Natural killer cell treated with Interleukin-12 subunit alpha and Interleukin-12 subunit beta and Interleukin-15 and Interleukin-18, amount 100 ng/mL, for 72 hours (primary cell): Measurements from ENCODE around the gene OR52E4. TPM values are rescaled to one million over a fixed set of nuclear protein-coding genes. Genes with fewer than 3 reads are reported as not detected.

Source experiments
- ATAC-seq, 2 donors: fragments of 150-1000 bp; cut with Tn5 transposase in 1 of 2; sonication (Bioruptor Pico), chemical (Tn5 transposase) in 1 of 2; 2 replicates each; pipeline ENCODE4 v1.10.0; 2021
- DNase-seq: peaks from one replicate; pipeline ENCODE4 v3.0.0; 2022; ENCODE audit warnings: low spot score
- H3K27ac Mint-ChIP-seq, 2 donors: 1 replicate in 1 of 2; 2 replicates in 1 of 2; pipeline ENCODE4 v1.8.0; 2022; ENCODE audit warnings: mixed read lengths in 2 of 2, mild to moderate bottlenecking in 1 of 2, moderate library complexity in 1 of 2
- H3K27me3 Mint-ChIP-seq, 2 donors: 1 replicate in 1 of 2; 2 replicates in 1 of 2; pipeline ENCODE4 v1.8.0; 2022; ENCODE audit warnings: mixed read lengths in 2 of 2
- H3K36me3 Mint-ChIP-seq: one replicate; pipeline ENCODE4 v1.8.0; 2022; ENCODE audit warnings: mixed read lengths
- H3K4me1 Mint-ChIP-seq, 2 donors: 1 replicate in 1 of 2; 2 replicates in 1 of 2; pipeline ENCODE4 v1.8.0; 2022; ENCODE audit warnings: low read depth in 2 of 2, mixed read lengths in 2 of 2, mild to moderate bottlenecking in 1 of 2
- H3K4me3 Mint-ChIP-seq: one replicate; pipeline ENCODE4 v1.8.0; 2022; ENCODE audit warnings: mixed read lengths
- H3K9me3 Mint-ChIP-seq: 2 replicates; pipeline ENCODE4 v1.8.0; 2022; ENCODE audit warnings: mixed read lengths
- total RNA-seq, 2 donors: library from RNA; stranded (reverse); gene quantifications; one replicate each; pipeline ENCODE4 v1.2.3, GENCODE V29; 2022

OR52E4 gene
- not detected for total RNA-seq

- Mint-ChIP-seq H3K36me3 (no peaks in the 10 kb centered on the region), H3K4me3 (no peak within 1 kb of the TSS), H3K27me3 (peaks cover 8 to 22% of the 10 kb centered on the region in 2 donors), H3K27ac (no peak within 1 kb of the TSS), H3K9me3 (no peaks in the 10 kb centered on the region), H3K4me1 (no peaks in the 10 kb centered on the region)
- ATAC-seq (no peak), DNase-seq (no peak)
These were observed at the start of gene OR52E4 for GRCh38 chr11:5880329-5880728. TSS of gene OR52E4 (plus strand) at chr11:5880629. CDS start at chr11:5884293, 3,664 bp downstream.

- no peak overlapping the region for H3K4me3 Mint-ChIP-seq
- no peaks in the 10 kb centered on the region for H3K9me3 Mint-ChIP-seq
- DNase-seq: no peak
- H3K36me3 Mint-ChIP-seq: no peaks in the 10 kb centered on the region
- H3K4me1 Mint-ChIP-seq: no peaks in the 10 kb centered on the region
- peaks cover 2 to 24% of the 10 kb centered on the region in 2 donors for H3K27me3 Mint-ChIP-seq
- no peak overlapping the region for H3K27ac Mint-ChIP-seq
- ATAC-seq: peak in 1 of 2 donors; percentile 20
These were observed 49.1 kb upstream of the OR52E4 start for GRCh38 chr11:5831196-5831829.

- H3K36me3 Mint-ChIP-seq: no peaks in the 10 kb centered on the region
- no peak for ATAC-seq
- no peaks in the 10 kb centered on the region for H3K4me1 Mint-ChIP-seq
These were observed 47.0 kb upstream of the OR52E4 start for GRCh38 chr11:5833446-5833845.

GRCh38 chr11:5837695-5838094 is 42.7 kb upstream of the OR52E4 start:
- no peak overlapping the region for H3K4me3 Mint-ChIP-seq
- no peaks in the 10 kb centered on the region for H3K36me3 Mint-ChIP-seq
- ATAC-seq: no peak
- peaks cover 9 to 50% of the 10 kb centered on the region in 2 donors for H3K27me3 Mint-ChIP-seq
- H3K27ac Mint-ChIP-seq: no peak overlapping the region
- H3K9me3 Mint-ChIP-seq: peaks cover 5% of the 10 kb centered on the region
- DNase-seq: no peak
- H3K4me1 Mint-ChIP-seq: no peaks in the 10 kb centered on the region

More at GRCh38 chr11:5833446-5833845, 47.0 kb upstream of the OR52E4 start:
- Mint-ChIP-seq H3K27ac (no peak overlapping the region), H3K4me3 (no peak overlapping the region), H3K27me3 (peaks cover 4 to 46% of the 10 kb centered on the region in 2 donors), H3K9me3 (peaks cover 2% of the 10 kb centered on the region)
- DNase-seq: no peak

GRCh38 chr11:5841797-5842196 is 38.6 kb upstream of the OR52E4 start, which contains the start of gene OR52E6:
TSS of gene OR52E6 (minus strand) at chr11:5841897. CDS start at chr11:5841897, 0 bp downstream.
- Mint-ChIP-seq H3K9me3 (peaks cover 5% of the 10 kb centered on the region), H3K4me1 (no peaks in the 10 kb centered on the region), H3K36me3 (no peaks in the 10 kb centered on the region), H3K27me3 (peaks cover 11 to 38% of the 10 kb centered on the region in 2 donors), H3K27ac (no peak within 1 kb of the TSS), H3K4me3 (no peak within 1 kb of the TSS)
- ATAC-seq: no peak
- DNase-seq: no peak

GRCh38 chr11:5846701-5847100 is 33.7 kb upstream of the OR52E4 start:
- Mint-ChIP-seq H3K27ac (no peak overlapping the region), H3K9me3 (no peaks in the 10 kb centered on the region), H3K4me3 (no peak overlapping the region), H3K4me1 (no peaks in the 10 kb centered on the region), H3K27me3 (peaks cover 5 to 10% of the 10 kb centered on the region in 2 donors), H3K36me3 (no peaks in the 10 kb centered on the region)
- DNase-seq (no peak), ATAC-seq (no peak)

- Mint-ChIP-seq H3K4me3 (no peak overlapping the region), H3K36me3 (no peaks in the 10 kb centered on the region), H3K27me3 (peaks cover 8 to 16% of the 10 kb centered on the region in 2 donors), H3K9me3 (no peaks in the 10 kb centered on the region), H3K27ac (no peak overlapping the region), H3K4me1 (no peaks in the 10 kb centered on the region)
- ATAC-seq (no peak), DNase-seq (no peak)
These were observed 32.7 kb upstream of the OR52E4 start for GRCh38 chr11:5847711-5848110.

- DNase-seq: no peak
- H3K27ac Mint-ChIP-seq: no peak overlapping the region
These were observed 29.4 kb upstream of the OR52E4 start for GRCh38 chr11:5851002-5851401.

GRCh38 chr11:5857590-5857989 is 22.8 kb upstream of the OR52E4 start, which contains the start of gene OR52E8:
TSS of gene OR52E8 (minus strand) at chr11:5857690. CDS start at chr11:5857690, 0 bp downstream.
- Mint-ChIP-seq H3K4me3 (no peak within 1 kb of the TSS), H3K27me3 (peaks cover 11 to 47% of the 10 kb centered on the region in 2 donors), H3K9me3 (no peaks in the 10 kb centered on the region), H3K27ac (no peak within 1 kb of the TSS), H3K36me3 (no peaks in the 10 kb centered on the region), H3K4me1 (no peaks in the 10 kb centered on the region)
- ATAC-seq (no peak), DNase-seq (no peak)

More at GRCh38 chr11:5851002-5851401, 29.4 kb upstream of the OR52E4 start:
- Mint-ChIP-seq H3K9me3 (no peaks in the 10 kb centered on the region), H3K4me3 (no peak overlapping the region), H3K36me3 (no peaks in the 10 kb centered on the region), H3K4me1 (no peaks in the 10 kb centered on the region), H3K27me3 (peaks cover 14 to 34% of the 10 kb centered on the region in 2 donors)
- ATAC-seq: no peak

- H3K4me3 Mint-ChIP-seq: no peak overlapping the region
- H3K27me3 Mint-ChIP-seq: peaks cover 2 to 39% of the 10 kb centered on the region in 2 donors
- H3K27ac Mint-ChIP-seq: no peak overlapping the region
- no peaks in the 10 kb centered on the region for H3K4me1 Mint-ChIP-seq
- DNase-seq (no peak), ATAC-seq (no peak)
- no peaks in the 10 kb centered on the region for H3K9me3 Mint-ChIP-seq
- H3K36me3 Mint-ChIP-seq: no peaks in the 10 kb centered on the region
These were observed 14.6 kb upstream of the OR52E4 start for GRCh38 chr11:5865826-5866225.

GRCh38 chr11:5878564-5878963 is 1.9 kb upstream of the OR52E4 start:
- Mint-ChIP-seq H3K4me1 (no peaks in the 10 kb centered on the region), H3K27ac (no peak overlapping the region), H3K36me3 (no peaks in the 10 kb centered on the region), H3K4me3 (no peak overlapping the region), H3K27me3 (peaks cover 10 to 30% of the 10 kb centered on the region in 2 donors), H3K9me3 (no peaks in the 10 kb centered on the region)
- ATAC-seq (no peak), DNase-seq (no peak)

GRCh38 chr11:5881756-5882155 is 1.3 kb downstream of the OR52E4 start:
- no peaks in the 10 kb centered on the region for H3K4me1 Mint-ChIP-seq
- peaks cover 13 to 22% of the 10 kb centered on the region in 2 donors for H3K27me3 Mint-ChIP-seq
- ATAC-seq: no peak
- H3K4me3 Mint-ChIP-seq: no peak overlapping the region
- H3K27ac Mint-ChIP-seq: no peak overlapping the region
- H3K36me3 Mint-ChIP-seq: no peaks in the 10 kb centered on the region
- no peak for DNase-seq
- no peaks in the 10 kb centered on the region for H3K9me3 Mint-ChIP-seq

- Mint-ChIP-seq H3K36me3 (no peaks in the 10 kb centered on the region), H3K27ac (no peak overlapping the region), H3K4me3 (no peak overlapping the region), H3K9me3 (no peaks in the 10 kb centered on the region), H3K4me1 (no peaks in the 10 kb centered on the region), H3K27me3 (peaks cover 19 to 28% of the 10 kb centered on the region in 2 donors)
- ATAC-seq (no peak), DNase-seq (no peak)
These were observed 6.7 kb downstream of the OR52E4 start for GRCh38 chr11:5887172-5887571.

- H3K27ac Mint-ChIP-seq: no peak overlapping the region
- H3K4me3 Mint-ChIP-seq: no peak overlapping the region
- ATAC-seq (no peak), DNase-seq (no peak)
- no peaks in the 10 kb centered on the region for H3K36me3 Mint-ChIP-seq
- no peaks in the 10 kb centered on the region for H3K9me3 Mint-ChIP-seq
- peaks cover 16 to 23% of the 10 kb centered on the region in 2 donors for H3K27me3 Mint-ChIP-seq
- H3K4me1 Mint-ChIP-seq: no peaks in the 10 kb centered on the region
These were observed 7.2 kb downstream of the OR52E4 start for GRCh38 chr11:5887661-5888060.
